B cell (primary cell): ENCODE results near the gene UMAD1.

Experiments
- CTCF ChIP-seq: fragments of 200-600 bp; IDR thresholded peaks from one replicate; pipeline ENCODE4 v1.8.0; 2022; ENCODE audit warnings: antibody characterized with exemption, mild to moderate bottlenecking
- EZH2 ChIP-seq: IDR thresholded peaks from 2 replicates; pipeline ENCODE4 v1.6.1; 2012; ENCODE audit warnings: borderline replicate concordance, low read depth, mild to moderate bottlenecking, moderate library complexity, low read length; ENCODE audit not compliant: insufficient read depth, poor library complexity, severe bottlenecking

GRCh38 chr7:7795203-7795602 is 154.7 kb downstream of the UMAD1 start:
- TF ChIP-seq CTCF (no peak), EZH2 (no peak)
